DMS114 treated with DMSO at 0.1 percent for 48 hours (cell line): ENCODE results near the gene EMILIN1.
"Not testable (repeated sequence)": the region's sequence is repeated elsewhere in the genome, so short reads cannot be mapped to it uniquely, and the experiment has no call there.

Source experiments
- DNase-seq: peaks from one replicate; lab custom pipeline; 2025; ENCODE audit not compliant: unreplicated experiment; lab: John Stamatoyannopoulos, UW

The EMILIN1 gene

DNA sequence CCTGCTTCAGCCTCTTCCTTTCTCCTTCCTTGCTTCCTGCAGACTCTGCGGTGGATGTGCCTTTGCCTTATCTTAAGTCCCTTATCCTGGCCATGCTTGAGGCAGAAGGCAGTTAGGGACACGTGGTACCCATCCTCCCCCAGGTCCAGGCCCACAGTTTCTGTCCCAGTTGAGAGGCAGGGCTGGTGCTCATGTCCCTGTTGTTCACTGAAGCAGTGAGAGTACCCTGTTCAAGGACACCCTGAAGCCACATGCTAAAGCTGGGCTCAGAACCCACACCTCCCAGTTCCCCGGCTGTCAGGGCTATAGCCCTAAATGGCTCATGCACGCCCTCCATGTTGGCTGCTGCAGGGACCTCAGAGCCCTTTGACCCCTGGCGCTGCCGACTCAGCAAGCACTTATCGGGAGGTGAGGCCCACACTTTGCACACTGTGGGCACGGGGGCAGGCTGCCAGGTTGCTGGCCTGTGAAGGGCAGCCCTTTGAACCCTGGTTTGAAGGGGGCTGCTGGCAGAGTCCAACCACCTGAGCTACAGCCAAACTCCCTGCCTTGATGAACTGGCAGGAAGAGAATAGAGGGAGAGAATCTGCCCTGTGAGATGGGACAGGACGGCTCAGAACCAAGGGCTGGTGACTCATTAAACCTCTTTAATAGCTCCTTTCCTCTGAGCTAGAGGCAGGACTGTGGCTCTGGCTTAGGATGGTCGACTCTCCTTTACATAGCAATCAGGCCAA is 14.4 kb downstream of the EMILIN1 start:
- DNase-seq = no peak

- no peak for DNase-seq
Measured at GRCh38 chr2:27093430-27094352, 15.3 kb downstream of the EMILIN1 start.

GRCh38 chr2:27094353-27094984 is 16.1 kb downstream of the EMILIN1 start:
- DNase-seq = no peak

DNA sequence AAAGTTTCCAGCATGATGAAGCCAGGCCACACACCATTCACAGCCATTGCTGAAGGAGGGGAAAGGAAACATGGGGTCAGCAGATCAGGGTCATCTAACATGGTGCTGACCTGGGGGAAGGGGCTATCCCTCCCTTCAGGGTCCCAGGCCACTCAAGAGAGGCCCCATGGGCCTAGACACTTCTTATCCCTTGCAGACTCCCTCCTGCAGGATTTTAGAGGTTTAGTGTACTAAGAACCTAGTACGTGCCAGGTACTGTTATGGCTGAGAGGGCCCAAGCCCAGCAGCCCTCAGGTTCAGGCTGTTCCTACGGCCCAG is 17.0 kb downstream of the EMILIN1 start:
- no peak for DNase-seq

DNA sequence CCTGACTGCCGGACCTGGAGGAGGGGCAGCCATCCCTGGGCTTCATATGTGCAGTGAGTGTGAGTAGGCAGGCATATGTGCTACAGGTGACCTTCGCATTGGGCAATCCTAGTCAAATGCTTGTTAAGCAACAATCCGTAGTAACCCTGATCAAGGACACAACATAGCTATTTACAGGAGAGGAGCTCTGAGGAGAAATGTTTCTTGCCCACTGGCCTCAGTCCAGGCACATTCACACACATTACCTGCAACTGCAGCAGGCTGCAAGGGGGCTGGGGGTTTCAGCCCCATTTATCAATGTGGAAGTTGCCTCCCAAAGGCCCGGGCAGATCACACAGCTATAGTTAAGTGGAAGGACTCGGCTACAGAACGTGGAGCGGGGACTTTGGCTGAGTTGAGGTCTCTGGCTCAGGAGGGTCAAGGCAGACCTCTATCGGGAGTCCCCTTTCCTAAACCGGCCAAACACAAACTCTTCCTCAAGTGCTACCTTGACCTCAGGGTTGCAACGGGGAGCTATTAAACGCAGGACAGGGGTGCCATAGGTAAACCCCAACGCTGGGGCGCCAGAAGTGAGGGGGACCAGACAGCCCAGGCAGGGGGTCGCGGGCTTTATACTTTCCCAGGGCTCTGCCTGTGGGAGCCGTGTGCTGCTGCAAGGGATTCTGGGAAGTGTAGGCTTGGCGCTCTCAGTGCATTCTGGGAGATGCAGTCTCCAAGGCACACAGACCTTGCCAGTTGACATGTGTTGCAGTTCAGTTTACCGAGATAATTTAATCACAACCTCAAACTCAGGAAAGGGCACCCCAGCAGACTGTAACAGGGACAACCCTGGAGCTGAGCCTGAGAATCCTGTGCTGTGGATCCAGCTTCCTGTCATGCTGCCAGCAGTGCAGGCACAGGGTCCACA is 17.6 kb downstream of the EMILIN1 start:
- DNase-seq = peak; percentile 7

- no peak for DNase-seq
Measured at GRCh38 chr2:27096748-27097297, 18.4 kb downstream of the EMILIN1 start.

GRCh38 chr2:27097341-27097740 is 18.9 kb downstream of the EMILIN1 start:
- DNase-seq = no peak

- DNase-seq = no peak
Measured at GRCh38 chr2:27099334-27099955, 21.0 kb downstream of the EMILIN1 start.

DNA sequence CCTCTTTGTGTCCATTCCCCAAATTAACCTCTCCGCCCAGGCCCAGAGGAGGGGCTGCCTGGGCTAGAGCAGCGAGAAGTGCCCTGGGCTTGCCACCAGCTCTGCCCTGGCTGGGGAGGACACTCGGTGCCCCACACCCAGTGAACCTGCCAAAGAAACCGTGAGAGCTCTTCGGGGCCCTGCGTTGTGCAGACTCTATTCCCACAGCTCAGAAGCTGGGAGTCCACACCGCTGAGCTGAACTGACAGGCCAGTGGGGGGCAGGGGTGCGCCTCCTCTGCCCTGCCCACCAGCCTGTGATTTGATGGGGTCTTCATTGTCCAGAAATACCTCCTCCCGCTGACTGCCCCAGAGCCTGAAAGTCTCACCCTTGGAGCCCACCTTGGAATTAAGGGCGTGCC is 21.6 kb downstream of the EMILIN1 start:
- no peak for DNase-seq

DNA sequence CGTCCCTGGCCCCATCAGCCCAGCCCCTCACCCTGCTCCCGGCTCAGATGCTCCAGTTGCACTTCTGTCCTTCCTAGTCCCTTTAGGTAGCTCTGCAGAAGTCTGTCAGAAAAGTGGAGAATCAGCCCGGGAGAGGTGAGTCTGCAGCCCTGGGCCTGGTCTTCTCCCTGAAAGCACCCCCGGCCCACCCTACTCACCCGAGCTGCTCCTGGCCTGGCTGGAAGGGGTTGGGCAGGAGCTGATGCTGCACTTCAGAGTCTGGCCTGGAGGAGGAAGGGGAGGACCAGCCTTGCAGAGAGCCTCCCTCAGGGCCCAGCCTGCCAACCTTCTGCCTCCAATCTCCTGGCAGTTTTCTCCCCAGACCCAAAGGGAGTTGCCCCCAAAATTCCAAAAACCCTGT is 23.9 kb downstream of the EMILIN1 start:
- no peak for DNase-seq

- DNase-seq = no peak
Measured at GRCh38 chr2:27105981-27106380, 27.6 kb downstream of the EMILIN1 start.

- DNase-seq = no peak
Measured at GRCh38 chr2:27108221-27108620, 29.8 kb downstream of the EMILIN1 start.

DNA sequence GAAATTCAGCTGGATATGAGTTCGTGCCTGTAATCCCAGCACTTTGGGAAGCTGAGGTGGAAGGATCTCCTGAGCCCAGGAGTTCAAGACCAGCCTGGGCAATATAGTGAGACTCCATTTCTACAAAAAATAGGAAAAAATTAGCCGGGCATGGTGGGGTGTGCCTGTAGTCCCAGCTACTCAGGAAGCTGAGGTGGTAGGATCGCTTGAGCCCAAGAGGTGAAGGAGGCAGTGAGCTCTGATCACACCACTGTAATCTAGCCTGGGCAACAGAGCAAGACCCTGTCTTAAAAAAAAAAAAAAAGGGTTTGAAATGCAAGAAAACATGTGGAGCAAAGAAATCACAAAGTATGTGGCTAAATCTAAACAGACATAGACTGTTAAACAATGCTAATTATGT is 30.7 kb downstream of the EMILIN1 start:
- DNase-seq = no peak

DNA sequence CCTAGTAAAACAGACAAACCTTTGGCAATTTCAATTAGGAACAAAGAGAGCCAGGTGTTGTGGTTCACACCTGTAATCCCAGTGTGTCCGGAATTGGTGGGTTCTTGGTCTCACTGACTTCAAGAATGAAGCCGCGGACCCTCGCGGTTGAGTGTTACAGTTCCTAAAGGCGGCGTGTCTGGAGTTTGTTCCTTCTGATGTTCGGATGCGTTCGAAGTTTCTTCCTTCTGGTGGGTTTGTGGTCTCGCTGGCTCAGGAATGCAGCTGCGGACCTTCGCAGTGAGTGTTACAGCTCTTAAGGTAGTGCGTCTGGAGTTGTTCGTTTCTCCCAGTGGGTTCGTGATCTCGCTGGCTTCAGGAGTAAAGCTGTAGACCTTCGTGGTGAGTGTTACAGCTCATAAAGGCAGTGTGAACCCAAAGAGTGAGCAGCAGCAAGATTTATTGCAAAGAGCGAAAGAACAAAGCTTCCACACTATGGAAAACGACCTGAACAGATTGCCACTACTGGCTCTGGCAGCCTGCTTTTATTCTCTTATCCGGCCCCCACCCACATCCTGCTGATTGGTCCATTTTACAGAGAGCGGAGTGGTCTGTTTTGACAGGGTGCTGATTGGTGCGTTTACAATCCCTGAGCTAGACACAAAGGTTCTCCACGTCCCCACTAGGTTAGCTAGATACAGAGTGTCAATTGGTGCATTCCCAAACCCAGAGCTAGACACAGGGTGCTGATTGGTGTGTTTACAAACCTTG is 32.4 kb downstream of the EMILIN1 start:
- not testable (repeated sequence) for DNase-seq

- not testable (repeated sequence) for DNase-seq
Measured at GRCh38 chr2:27111392-27112078, 33.1 kb downstream of the EMILIN1 start.

DNA sequence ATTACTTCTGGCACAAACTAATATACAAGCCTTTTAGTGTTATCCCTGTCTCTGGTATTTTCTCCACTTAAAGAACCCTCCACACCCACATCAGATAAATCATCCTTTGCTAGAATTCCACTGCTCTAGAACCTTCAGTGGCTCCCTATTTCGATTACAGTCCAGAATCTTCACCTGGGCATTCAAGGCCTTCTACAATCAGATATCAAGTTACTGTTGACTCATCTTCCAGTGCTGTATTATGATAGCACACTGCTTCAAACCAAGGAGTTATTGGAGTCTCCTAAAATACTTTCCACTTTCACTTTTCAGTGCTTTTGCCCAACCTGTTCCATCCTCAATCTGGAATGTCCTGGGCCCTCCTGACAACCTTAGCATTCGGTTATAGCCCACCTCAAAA is 37.1 kb downstream of the EMILIN1 start:
- DNase-seq = no peak

DNA sequence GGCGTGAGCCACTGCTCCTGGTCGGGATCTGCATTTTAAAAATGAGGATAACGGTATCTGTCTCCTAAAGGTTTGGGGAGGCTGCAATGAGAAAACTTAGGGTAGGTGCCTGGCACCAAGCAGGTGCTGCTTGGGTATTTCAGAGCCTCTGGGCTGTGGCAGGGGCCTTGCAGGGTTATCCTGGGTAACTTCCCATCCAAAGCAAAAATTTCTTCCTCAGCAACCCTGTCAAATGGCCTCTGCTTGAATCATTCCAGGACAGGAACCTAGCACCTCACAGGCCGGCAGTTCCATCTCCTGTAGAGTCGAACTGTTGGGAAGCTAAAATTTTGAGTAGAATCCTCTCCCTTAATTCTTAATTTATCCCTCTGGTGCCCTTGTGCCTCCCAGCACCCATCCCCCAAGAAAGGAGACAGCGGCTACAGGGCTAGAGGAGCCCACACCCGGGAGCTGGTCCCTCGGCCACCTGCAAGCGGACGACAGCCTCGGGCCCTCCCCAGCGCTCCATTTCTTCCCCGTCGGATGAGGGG is 39.6 kb downstream of the EMILIN1 start:
- no peak for DNase-seq

DNA sequence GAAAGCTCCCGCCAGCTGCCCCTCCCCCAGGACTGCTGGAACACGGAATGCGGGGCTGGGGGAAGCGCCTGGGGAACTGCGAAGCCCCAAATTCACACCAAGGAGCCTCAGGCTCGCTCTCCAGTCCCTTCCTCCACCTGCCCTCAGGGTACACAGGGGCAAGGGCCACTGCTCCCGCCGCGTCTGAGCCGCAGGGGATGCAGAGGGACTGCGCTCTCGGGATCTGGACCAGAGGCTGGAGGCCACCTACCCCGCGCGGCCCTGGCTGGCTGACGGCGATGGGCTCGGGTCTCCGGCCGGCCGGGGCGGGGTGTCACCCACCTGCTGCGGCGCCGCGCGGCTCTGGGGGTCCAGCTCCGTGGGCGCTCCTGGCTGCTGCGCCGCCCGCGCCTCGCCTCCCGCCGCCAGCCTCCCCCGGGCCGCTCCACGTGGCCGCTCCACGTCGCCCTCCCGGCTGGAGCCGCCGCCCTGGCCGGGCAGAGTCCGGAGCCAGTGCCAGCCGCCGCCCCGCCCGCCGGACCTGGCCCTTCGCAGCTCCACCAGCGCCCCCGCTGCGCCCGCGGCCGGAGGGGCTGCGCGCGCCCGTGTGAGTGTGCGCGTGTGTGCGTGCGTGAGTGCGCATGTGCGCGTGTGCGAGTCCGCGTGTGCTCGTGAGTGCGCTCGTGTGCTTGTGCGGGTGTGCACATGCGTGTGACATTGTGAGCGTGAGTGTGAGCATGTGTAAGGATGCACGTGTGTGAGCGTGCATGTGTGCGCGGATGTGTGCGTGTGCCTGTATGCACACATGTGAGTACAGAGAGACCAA is 40.3 kb downstream of the EMILIN1 start, which contains the start of gene CGREF1:
TSS of gene CGREF1 (minus strand) at position 604 of the 805 bp plus-strand sequence. CDS start 14,762 bp downstream, outside the sequence.
- no peak for DNase-seq
